Mesenchymal stem cell (in vitro differentiated cells and primary cell): ENCODE data around the gene INSYN2B.
A peak's percentile ranks its signal among the peaks of the same experiment; 100 is the strongest.

Experiments used
- DNase-seq: peaks from one replicate; pipeline ENCODE4 v3.0.0-alpha.2; 2013
- H2AFZ ChIP-seq: one replicate; pipeline ENCODE4 v1.6.1; 2013; ENCODE audit warnings: low read depth, mild to moderate bottlenecking, control low read depth, inconsistent platforms, low read length, moderate library complexity
- H2AK5ac ChIP-seq: 2 replicates; pipeline ENCODE4 v1.6.1; 2013; ENCODE audit warnings: low read length, moderate library complexity, mild to moderate bottlenecking, inconsistent platforms; ENCODE audit not compliant: severe bottlenecking
- H2BK120ac ChIP-seq: one replicate; pipeline ENCODE4 v1.6.1; 2013; ENCODE audit warnings: low read depth, mild to moderate bottlenecking, inconsistent platforms, low read length, moderate library complexity
- H2BK12ac ChIP-seq, 2 experiments: one replicate each; pipeline ENCODE4 v1.6.1; 2013; ENCODE audit warnings: inconsistent platforms in 2 of 2, low read length in 2 of 2, mild to moderate bottlenecking in 2 of 2, moderate library complexity in 2 of 2, control low read depth in 1 of 2
- H2BK15ac ChIP-seq: one replicate; pipeline ENCODE4 v1.6.1; 2013; ENCODE audit warnings: mild to moderate bottlenecking, low read depth, inconsistent platforms; ENCODE audit not compliant: poor library complexity, severe bottlenecking
- H2BK5ac ChIP-seq: 2 replicates; pipeline ENCODE4 v1.6.1; 2013; ENCODE audit warnings: low read depth, mild to moderate bottlenecking, low read length, control low read depth, inconsistent platforms; ENCODE audit not compliant: poor library complexity, severe bottlenecking
- H3K14ac ChIP-seq, 2 experiments: one replicate each; pipeline ENCODE4 v1.6.1; 2013; ENCODE audit warnings: inconsistent platforms in 2 of 2, low read length in 2 of 2, control low read depth in 1 of 2, mild to moderate bottlenecking in 1 of 2, moderate library complexity in 1 of 2
- H3K18ac ChIP-seq, 2 experiments: one replicate each; pipeline ENCODE4 v1.6.1; 2013; ENCODE audit warnings: inconsistent platforms in 2 of 2, low read length in 2 of 2, control low read depth in 1 of 2, low read depth in 1 of 2, mild to moderate bottlenecking in 1 of 2
- H3K23ac ChIP-seq, 2 experiments: one replicate each; pipeline ENCODE4 v1.6.1; 2013; ENCODE audit warnings: inconsistent platforms in 2 of 2, low read length in 2 of 2, mild to moderate bottlenecking in 2 of 2, moderate library complexity in 2 of 2, control low read depth in 1 of 2
- H3K27ac ChIP-seq: 2 replicates; pipeline ENCODE4 v1.5.1; 2013; ENCODE audit warnings: mild to moderate bottlenecking, moderate library complexity, low read length, control low read depth, inconsistent platforms; ENCODE audit not compliant: poor library complexity, severe bottlenecking
- H3K27me3 ChIP-seq, 2 experiments: 2 replicates each; pipeline versions ENCODE4 v1.6.1 to v1.7.0; 2013; ENCODE audit warnings: low read length in 2 of 2, mild to moderate bottlenecking in 2 of 2, moderate library complexity in 2 of 2, control low read depth in 1 of 2, inconsistent platforms in 1 of 2; ENCODE audit not compliant: control insufficient read depth in 1 of 2, insufficient read depth in 1 of 2
- H3K36me3 ChIP-seq, 2 experiments: 2 replicates each; pipeline versions ENCODE4 v1.6.1 to v1.7.0; 2013; ENCODE audit warnings: low read length in 2 of 2, control low read depth in 1 of 2, inconsistent platforms in 1 of 2, low read depth in 1 of 2, mild to moderate bottlenecking in 1 of 2; ENCODE audit not compliant: insufficient read depth in 2 of 2, control insufficient read depth in 1 of 2
- H3K4ac ChIP-seq, 2 experiments: one replicate each; pipeline ENCODE4 v1.6.1; 2013; ENCODE audit warnings: inconsistent platforms in 2 of 2, low read length in 2 of 2, mild to moderate bottlenecking in 2 of 2, moderate library complexity in 2 of 2, control low read depth in 1 of 2, low read depth in 1 of 2
- H3K4me1 ChIP-seq: 2 replicates; pipeline ENCODE4 v1.6.1; 2013; ENCODE audit warnings: low read depth, low read length, control low read depth; ENCODE audit not compliant: control insufficient read depth, insufficient read depth
- H3K4me2 ChIP-seq: 2 replicates; pipeline ENCODE4 v1.6.1; 2013; ENCODE audit warnings: low read length, mild to moderate bottlenecking, inconsistent platforms; ENCODE audit not compliant: poor library complexity, severe bottlenecking
- H3K4me3 ChIP-seq, 2 experiments: 2 replicates each; pipeline versions ENCODE4 v1.5.1 to v1.7.0; 2013; ENCODE audit warnings: low read length in 2 of 2, mild to moderate bottlenecking in 2 of 2, control low read depth in 1 of 2, low read depth in 1 of 2; ENCODE audit not compliant: insufficient read depth in 1 of 2
- H3K79me1 ChIP-seq: replicated peaks from 2 replicates; pipeline ENCODE4 v1.6.1; 2013; ENCODE audit warnings: mild to moderate bottlenecking, control low read depth, low read length, inconsistent platforms; ENCODE audit not compliant: poor library complexity, severe bottlenecking
- H3K9ac ChIP-seq: 2 replicates; pipeline ENCODE4 v1.7.0; 2013; ENCODE audit warnings: mild to moderate bottlenecking, low read length, moderate library complexity
- H3K9me3 ChIP-seq: 2 replicates; pipeline ENCODE4 v1.7.0; 2013; ENCODE audit warnings: mild to moderate bottlenecking, low read length; ENCODE audit not compliant: control insufficient read depth
- H4K8ac ChIP-seq: one replicate; pipeline ENCODE4 v1.6.1; 2013; ENCODE audit warnings: inconsistent platforms, mild to moderate bottlenecking, low read length, moderate library complexity
- H4K91ac ChIP-seq: one replicate; pipeline ENCODE4 v1.6.1; 2013; ENCODE audit warnings: mild to moderate bottlenecking, low read length, inconsistent platforms
- WGBS: methylation state at CpG from one replicate; pipeline ENCODE4 v1.1.7; 2013; ENCODE audit warnings: mixed read lengths; 5-methylcytosine and 5-hydroxymethylcytosine counted together

Gene INSYN2B

GRCh38 chr5:169831331-169831730 is 149.0 kb downstream of the INSYN2B start:
- no peak overlapping the region for H3K14ac ChIP-seq
- H3K23ac ChIP-seq = no peak overlapping the region
- H2AFZ ChIP-seq = no peak overlapping the region
- H4K8ac ChIP-seq = no peak overlapping the region
- H3K79me1 ChIP-seq = no peaks in the 10 kb centered on the region
- no peak overlapping the region for H2BK15ac ChIP-seq
- no peak overlapping the region for H3K4me2 ChIP-seq
- H2AK5ac ChIP-seq = no peak overlapping the region
- peak; percentile 11 for DNase-seq
- H2BK120ac ChIP-seq = no peak overlapping the region
- H3K4ac ChIP-seq = no peak overlapping the region
- no peaks in the 10 kb centered on the region for H3K4me1 ChIP-seq
- H3K18ac ChIP-seq = no peak overlapping the region
- H3K27ac ChIP-seq = no peak overlapping the region
- H4K91ac ChIP-seq = no peak overlapping the region
- H2BK5ac ChIP-seq = no peak overlapping the region
- H3K27me3 ChIP-seq = no peaks in the 10 kb centered on the region
- no peaks in the 10 kb centered on the region for H3K9me3 ChIP-seq
- no peak overlapping the region for H3K9ac ChIP-seq
- H3K4me3 ChIP-seq = no peak overlapping the region
- no peak overlapping the region for H2BK12ac ChIP-seq
- no peaks in the 10 kb centered on the region for H3K36me3 ChIP-seq
- no CpG with 5 or more reads among the region's 1 CpG for WGBS

DNA sequence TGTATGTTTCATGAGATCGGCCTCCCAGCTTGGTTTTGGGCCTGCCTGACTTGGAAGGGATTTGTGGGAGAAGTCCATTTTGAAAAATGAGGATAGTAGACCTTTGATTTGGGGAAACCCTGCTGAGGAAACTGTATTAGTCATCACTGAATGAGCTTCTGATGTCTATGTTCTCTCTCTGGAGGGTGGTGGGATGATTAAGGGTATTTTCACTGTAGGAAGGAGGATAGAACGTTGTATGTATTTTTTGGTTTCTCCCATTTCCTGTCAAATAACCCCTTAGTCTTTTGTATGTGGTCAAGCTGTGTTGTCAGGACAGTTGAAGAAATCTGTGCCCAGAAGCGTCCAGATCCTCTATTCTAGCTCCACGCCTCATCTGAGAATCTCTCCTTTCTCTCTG is 151.9 kb downstream of the INSYN2B start:
- DNase-seq = no peak
- Histone ChIP-seq H2BK15ac (no peak overlapping the region), H3K4ac (no peak overlapping the region), H2BK12ac (no peak overlapping the region), H3K9ac (no peak overlapping the region), H3K27me3 (no peaks in the 10 kb centered on the region), H3K9me3 (no peaks in the 10 kb centered on the region), H3K36me3 (no peaks in the 10 kb centered on the region), H4K8ac (no peak overlapping the region), H3K4me3 (no peak overlapping the region), H2AFZ (no peak overlapping the region), H3K18ac (no peak overlapping the region), H3K27ac (no peak overlapping the region), H4K91ac (no peak overlapping the region), H2BK5ac (no peak overlapping the region), H3K79me1 (no peaks in the 10 kb centered on the region), H2BK120ac (no peak overlapping the region), H3K23ac (no peak overlapping the region), H3K4me2 (no peak overlapping the region), H2AK5ac (no peak overlapping the region), H3K4me1 (no peaks in the 10 kb centered on the region), H3K14ac (no peak overlapping the region)
- WGBS = 78% methylated on average over 4 of the region's 4 CpGs

- H2BK5ac ChIP-seq = no peak overlapping the region
- 83% methylated on average over 3 of the region's 3 CpGs for WGBS
- no peak overlapping the region for H2BK120ac ChIP-seq
- no peak overlapping the region for H3K9ac ChIP-seq
- H3K23ac ChIP-seq = no peak overlapping the region
- no peak overlapping the region for H3K27ac ChIP-seq
- no peak overlapping the region for H3K4me3 ChIP-seq
- no peak overlapping the region for H2BK15ac ChIP-seq
- H2BK12ac ChIP-seq = no peak overlapping the region
- H3K79me1 ChIP-seq = no peaks in the 10 kb centered on the region
- no peak for DNase-seq
- no peak overlapping the region for H3K18ac ChIP-seq
- H2AFZ ChIP-seq = no peak overlapping the region
- H2AK5ac ChIP-seq = no peak overlapping the region
- H3K4ac ChIP-seq = no peak overlapping the region
- no peaks in the 10 kb centered on the region for H3K36me3 ChIP-seq
- no peaks in the 10 kb centered on the region for H3K4me1 ChIP-seq
- H4K91ac ChIP-seq = no peak overlapping the region
- H3K14ac ChIP-seq = no peak overlapping the region
- H3K27me3 ChIP-seq = no peaks in the 10 kb centered on the region
- H3K4me2 ChIP-seq = no peak overlapping the region
- H3K9me3 ChIP-seq = no peaks in the 10 kb centered on the region
- no peak overlapping the region for H4K8ac ChIP-seq
Observed at GRCh38 chr5:169827769-169828168, 152.5 kb downstream of the INSYN2B start.

DNA sequence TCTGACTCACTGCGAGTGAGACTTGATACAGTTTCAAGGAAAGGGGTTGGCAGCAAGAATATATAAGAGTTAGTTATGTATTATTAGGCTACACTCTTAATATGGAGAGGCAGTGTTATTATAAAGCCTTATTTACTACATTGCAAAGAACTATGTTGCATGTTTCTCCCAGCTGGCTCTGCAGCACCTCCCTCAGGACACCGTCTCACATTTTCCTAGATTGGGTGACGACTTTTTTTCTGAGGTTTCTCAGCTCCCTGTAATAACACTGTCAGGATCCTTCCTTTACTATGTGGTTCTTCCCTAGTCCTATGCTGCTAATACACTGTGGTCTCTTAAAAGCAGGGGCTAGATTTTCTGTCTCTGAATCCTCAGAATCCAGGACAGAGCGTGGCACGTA is 153.7 kb downstream of the INSYN2B start:
- Histone ChIP-seq H3K27me3 (no peaks in the 10 kb centered on the region), H3K4me3 (no peak overlapping the region), H3K4me1 (no peaks in the 10 kb centered on the region), H3K18ac (no peak overlapping the region), H3K79me1 (no peaks in the 10 kb centered on the region), H2AK5ac (no peak overlapping the region), H2AFZ (no peak overlapping the region), H2BK12ac (no peak overlapping the region), H3K4ac (no peak overlapping the region), H2BK120ac (no peak overlapping the region), H2BK5ac (no peak overlapping the region), H3K27ac (no peak overlapping the region), H3K14ac (no peak overlapping the region), H3K36me3 (no peaks in the 10 kb centered on the region), H4K91ac (no peak overlapping the region), H3K4me2 (no peak overlapping the region), H3K9me3 (no peaks in the 10 kb centered on the region), H4K8ac (no peak overlapping the region), H2BK15ac (no peak overlapping the region), H3K23ac (no peak overlapping the region), H3K9ac (no peak overlapping the region)
- 72% methylated on average over 5 of the region's 5 CpGs for WGBS
- no peak for DNase-seq
